Neural cell (in vitro differentiated cells): ENCODE data around the gene MLLT3.

ENCODE experiments used
- POLR2AphosphoS5 ChIP-seq: IDR thresholded peaks from 2 replicates; pipeline ENCODE4 v1.6.1; 2012
- TAF1 ChIP-seq: IDR thresholded peaks from 2 replicates; pipeline ENCODE4 v1.6.1; 2012; ENCODE audit warnings: low read depth
- TF ChIP-seq, protein P1 (sequence below): fragments of 450-650 bp; IDR thresholded peaks from 2 replicates; pipeline ENCODE4 v1.5.1; 2014; ENCODE audit warnings: antibody characterized with exemption, mild to moderate bottlenecking, moderate library complexity; ENCODE audit not compliant: poor library complexity, severe bottlenecking

DNA sequence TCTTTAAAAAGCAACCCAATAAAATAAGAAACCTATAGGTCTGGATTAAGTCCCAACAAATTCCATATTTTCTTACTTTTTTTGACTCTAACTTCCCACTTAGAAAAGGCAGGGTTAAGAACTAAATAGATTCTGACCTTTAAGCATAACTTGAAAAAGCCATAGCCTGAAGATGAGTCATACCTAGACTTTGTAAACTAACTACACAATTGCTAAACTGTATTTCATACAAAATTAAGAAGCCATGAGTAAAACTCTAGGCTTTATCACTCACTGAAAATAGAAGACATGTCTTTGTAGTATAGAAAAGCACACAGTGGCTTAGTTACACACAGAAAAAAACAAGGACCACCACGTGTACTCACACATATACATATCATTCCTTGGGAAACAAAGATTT is 51.5 kb downstream of the MLLT3 start:
- TF ChIP-seq, protein P1, sequence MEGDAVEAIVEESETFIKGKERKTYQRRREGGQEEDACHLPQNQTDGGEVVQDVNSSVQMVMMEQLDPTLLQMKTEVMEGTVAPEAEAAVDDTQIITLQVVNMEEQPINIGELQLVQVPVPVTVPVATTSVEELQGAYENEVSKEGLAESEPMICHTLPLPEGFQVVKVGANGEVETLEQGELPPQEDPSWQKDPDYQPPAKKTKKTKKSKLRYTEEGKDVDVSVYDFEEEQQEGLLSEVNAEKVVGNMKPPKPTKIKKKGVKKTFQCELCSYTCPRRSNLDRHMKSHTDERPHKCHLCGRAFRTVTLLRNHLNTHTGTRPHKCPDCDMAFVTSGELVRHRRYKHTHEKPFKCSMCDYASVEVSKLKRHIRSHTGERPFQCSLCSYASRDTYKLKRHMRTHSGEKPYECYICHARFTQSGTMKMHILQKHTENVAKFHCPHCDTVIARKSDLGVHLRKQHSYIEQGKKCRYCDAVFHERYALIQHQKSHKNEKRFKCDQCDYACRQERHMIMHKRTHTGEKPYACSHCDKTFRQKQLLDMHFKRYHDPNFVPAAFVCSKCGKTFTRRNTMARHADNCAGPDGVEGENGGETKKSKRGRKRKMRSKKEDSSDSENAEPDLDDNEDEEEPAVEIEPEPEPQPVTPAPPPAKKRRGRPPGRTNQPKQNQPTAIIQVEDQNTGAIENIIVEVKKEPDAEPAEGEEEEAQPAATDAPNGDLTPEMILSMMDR, result no peak
- TF ChIP-seq POLR2AphosphoS5 (no peak), TAF1 (no peak)
